Measurements from ENCODE around the gene AKNA.

Gene AKNA

DNA sequence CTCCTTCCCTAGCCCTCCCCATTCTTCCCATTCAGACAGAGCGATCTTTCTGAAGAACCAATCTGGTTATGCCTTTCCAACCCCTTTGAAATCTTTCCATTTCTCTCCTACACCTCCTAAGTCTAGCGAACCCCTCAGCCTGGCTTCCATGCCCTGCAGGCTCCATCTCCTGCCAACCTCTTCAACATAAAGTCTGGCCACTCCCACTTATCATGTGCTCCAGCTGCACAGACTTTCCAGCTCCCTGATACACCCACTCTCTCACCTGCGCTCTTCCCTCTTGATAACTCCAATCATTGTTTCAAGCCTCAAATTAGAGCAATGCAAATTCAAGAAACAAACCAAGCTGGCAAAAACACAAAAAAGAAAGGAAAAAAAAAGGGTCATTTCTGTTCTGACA is 68.6 kb downstream of the AKNA start:
- no peak for DNase-seq (ENCODE audit: low read depth in 2 of 2)

- no peak for DNase-seq (ENCODE audit: low read depth in 2 of 2)
Observed at GRCh38 chr9:114318416-114318815, 69.4 kb downstream of the AKNA start.

DNA sequence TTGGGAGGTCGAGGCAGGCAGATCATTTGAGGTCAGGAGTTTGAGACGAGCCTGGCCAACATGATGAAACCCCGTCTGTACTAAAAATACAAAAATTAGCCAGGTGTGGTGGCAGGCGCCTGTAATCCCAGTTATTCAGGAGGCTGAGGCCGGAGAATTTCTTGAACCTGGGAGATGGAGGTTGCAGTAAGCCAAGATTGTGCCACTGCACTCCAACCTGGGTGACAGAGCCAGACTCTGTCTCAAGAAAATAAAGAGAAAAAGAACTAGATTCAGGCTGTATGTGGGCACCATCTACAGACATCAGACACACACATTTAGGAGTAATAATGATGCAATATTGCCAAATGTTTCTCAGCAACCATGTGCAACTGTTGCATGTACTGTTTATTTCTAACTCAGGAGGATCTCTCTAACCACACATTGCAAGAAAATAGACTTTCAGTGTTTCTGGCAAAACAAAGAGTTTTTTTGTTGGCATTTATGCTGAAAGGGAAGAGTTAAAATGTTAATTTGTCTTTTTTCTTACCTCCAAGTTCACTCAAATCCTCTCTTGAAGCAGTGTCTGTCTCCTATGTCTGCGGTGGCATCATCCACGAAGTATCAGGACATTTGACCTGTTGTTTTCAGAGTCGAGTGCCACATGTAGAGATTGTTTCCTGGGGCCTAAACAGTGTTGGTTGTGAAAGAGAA is 70.0 kb downstream of the AKNA start:
- DNase-seq (ENCODE audit: low read depth in 2 of 2), result no peak

GRCh38 chr9:114316605-114317230 is 71.1 kb downstream of the AKNA start:
- DNase-seq (ENCODE audit: low read depth in 2 of 2), result no peak

DNA sequence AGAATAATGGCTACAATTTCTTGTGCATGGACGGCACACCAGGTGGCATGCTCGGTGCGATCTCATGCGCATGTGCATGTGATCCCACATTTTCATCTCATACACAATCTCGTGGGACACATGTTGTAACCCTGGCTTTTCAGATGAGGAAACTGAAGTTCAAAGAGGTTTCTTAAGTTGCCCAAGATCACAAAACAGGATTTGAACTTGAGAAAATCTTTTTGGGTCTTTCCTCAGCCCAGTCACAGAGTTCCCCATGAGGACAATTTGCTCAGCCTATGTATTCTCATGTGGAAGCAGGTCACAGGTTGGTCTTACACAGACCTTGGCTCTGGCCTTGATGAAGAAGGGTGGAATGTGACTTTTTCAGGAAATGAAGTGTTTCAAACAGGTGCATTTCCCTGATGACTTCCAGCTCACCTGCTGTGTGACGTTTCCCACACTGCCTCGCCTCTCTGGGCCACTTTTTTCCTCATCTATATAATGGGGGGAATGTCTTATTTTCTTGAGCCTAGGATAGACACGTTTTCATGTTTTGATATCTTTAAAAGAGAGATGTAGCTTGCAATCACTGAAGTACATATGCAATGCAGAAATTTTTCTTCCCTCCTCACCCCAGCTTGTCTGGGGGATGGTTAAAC is 71.9 kb downstream of the AKNA start:
- DNase-seq (ENCODE audit: low read depth in 2 of 2), result no peak

- DNase-seq (ENCODE audit: low read depth in 2 of 2), result no peak
Observed at GRCh38 chr9:114314881-114315722, 72.7 kb downstream of the AKNA start.

- DNase-seq (ENCODE audit: low read depth in 2 of 2), result no peak
Observed at GRCh38 chr9:114314256-114314867, 73.4 kb downstream of the AKNA start.

DNA sequence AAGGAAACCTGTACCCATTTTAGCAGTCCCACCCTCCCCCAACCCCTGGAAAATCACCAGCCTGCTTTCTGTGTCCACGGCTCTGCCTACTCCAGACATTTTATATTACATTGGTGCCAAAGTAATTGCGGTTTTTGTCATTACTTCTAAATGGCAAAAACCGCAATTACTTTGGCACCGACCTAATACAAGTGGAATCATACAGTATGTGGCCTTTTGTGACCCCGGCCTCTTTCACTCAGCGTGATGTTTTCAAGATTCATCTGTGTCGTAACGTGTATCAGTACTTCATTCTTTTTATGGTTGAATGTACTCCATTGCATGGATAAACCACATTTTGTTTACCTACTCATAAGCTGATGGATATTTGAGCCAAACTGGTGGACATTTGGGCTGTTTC is 74.6 kb downstream of the AKNA start:
- DNase-seq (ENCODE audit: low read depth in 2 of 2), result no peak

GRCh38 chr9:114312513-114312875 is 75.3 kb downstream of the AKNA start:
- no peak for DNase-seq (ENCODE audit: low read depth in 2 of 2)

GRCh38 chr9:114311571-114312512 is 75.9 kb downstream of the AKNA start:
- DNase-seq (ENCODE audit: low read depth in 2 of 2), result no peak

DNA sequence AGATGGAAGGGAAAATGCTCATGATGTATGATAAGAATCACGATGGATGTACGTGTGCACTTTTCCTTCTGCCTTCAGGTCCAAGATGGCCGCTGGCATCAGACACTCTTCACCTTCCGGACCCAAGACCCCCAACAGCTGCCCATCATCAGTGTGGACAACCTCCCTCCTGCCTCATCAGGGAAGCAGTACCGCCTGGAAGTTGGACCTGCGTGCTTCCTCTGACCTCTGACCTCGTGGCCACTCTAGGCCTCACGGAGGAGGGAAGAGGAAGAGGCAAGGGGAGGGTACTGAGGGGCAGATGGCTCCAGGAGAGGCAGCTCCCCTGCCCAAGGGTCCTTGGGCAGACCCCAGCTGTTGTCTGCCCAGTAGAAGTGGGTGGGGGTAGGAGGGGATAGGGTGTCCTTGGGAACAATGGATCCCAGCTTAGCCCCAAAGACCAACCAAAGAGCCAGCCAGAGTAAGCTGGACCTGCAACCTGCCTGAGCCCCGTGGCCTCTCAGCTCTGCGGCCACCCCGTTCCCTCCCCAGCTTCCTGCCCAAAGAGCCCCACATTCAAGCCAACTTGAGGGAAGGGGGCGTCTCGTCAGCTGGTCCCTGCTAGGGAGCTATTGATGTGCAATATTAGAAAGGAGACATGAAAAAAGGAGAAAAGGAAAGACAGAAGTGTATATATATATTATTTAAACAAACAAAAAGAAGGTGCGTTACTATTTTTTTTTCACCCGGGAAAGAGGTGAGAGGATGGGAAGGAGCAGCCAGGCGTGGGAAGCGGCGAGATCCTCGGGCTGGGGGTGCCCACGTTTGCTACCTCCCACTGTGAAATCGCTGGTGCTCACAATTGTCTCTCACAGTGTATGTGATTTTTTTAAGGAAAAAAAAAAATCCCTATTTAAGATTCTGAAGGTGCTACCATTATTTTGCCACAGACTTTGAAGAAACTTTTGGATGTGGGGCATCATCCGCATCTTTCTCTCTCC is 77.0 kb downstream of the AKNA start:
- no peak for DNase-seq (ENCODE audit: low read depth in 2 of 2)

GRCh38 chr9:114309096-114309495 is 78.7 kb downstream of the AKNA start:
- DNase-seq (ENCODE audit: low read depth in 2 of 2), result no peak

GRCh38 chr9:114308361-114308950 is 79.3 kb downstream of the AKNA start:
- DNase-seq (ENCODE audit: low read depth in 2 of 2), result no peak

- no peak for DNase-seq (ENCODE audit: low read depth in 2 of 2)
Observed at GRCh38 chr9:114307899-114308267, 79.9 kb downstream of the AKNA start.

DNA sequence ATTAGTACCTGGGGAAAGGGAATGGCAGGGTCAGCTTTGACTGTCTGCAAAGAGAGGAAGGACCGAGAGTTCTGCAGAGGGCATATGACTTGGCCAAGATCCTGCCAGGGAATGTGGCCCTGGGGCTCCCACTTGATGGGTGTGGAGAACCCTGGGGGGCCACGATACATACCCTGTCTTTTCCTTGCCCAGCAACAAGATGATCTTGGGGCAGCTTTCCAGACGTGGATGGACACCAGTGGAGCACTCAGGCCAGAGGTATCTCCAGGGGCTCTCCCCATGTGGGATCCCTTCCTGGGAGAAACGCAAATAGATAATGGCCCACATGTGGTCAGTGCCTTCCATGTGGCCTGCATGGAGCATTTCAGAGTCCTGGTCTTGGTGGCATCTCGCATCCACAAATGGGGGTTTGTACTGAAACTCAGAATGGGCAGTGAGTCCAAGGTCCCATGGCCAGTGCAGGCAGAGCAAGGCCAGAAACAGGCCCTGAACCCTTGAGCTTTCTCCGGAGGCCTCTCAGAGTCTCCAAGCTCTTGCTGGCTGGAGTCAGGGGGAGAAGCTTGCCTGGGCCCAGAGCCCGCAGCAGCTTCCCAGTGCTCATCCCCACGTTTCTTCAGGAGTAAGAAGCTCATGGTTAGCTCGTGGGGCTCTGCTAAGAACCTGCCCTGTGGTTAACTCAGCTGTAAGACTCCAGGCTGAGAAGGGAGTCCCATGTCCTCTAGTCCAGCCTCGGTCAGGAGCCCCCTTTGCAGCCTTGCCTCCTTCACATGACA is 83.2 kb downstream of the AKNA start:
- no peak for DNase-seq (ENCODE audit: low read depth in 2 of 2)

GRCh38 chr9:114303977-114304376 is 83.8 kb downstream of the AKNA start:
- no peak for DNase-seq (ENCODE audit: low read depth in 2 of 2)

DNA sequence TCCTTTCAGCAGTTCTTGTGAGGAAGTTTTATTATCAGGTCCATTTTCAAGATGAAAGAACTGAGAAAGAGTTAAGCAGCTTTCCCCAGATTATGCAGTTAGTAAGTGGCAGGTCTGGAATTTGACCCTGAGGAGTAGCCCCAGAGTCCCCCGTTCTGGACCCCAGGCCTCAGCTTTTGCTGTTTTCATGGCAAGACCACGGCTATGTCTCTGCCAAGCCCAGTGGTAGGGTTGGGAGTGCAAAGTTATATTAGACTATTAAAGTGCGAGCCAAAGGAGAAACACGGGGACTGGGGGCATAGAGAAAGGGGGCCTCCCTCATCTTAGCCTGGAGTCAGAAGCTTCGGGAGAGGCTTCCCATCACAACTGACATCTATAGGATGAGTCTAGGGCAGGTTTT is 84.2 kb downstream of the AKNA start:
- DNase-seq (ENCODE audit: low read depth in 2 of 2), result no peak

DNA sequence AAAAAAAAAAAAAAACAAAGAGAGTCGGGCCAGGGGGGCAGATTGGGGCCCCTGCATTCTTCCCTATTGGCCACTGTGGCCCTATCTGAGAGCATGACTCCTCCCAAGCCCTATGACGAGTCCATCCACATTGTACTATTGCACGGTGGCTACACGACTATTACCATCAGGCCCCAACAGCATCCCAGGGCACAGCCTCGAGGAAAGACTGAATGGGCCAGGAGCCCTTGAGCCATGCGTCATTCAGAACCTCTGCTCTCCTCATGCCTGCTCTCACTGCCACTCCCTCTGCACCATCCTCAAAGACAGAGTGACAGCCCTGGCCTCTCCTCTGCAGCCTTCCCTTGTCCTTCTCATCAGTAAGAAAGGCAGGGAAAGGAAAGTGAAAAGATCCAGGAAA is 85.1 kb downstream of the AKNA start:
- DNase-seq (ENCODE audit: low read depth in 2 of 2), result no peak
